Dermis blood vessel endothelial cell (primary cell): Measurements from ENCODE around the gene TMEM131. TPM values are rescaled to one million over a fixed set of nuclear protein-coding genes. Genes with fewer than 3 reads are reported as not detected.

Source experiments
- DNase-seq: peaks from one replicate; pipeline ENCODE4 v3.0.0; 2010
- total RNA-seq: library from RNA; depleted of rRNA; stranded (reverse); fragments of >200 nt; gene quantifications from 2 replicates; pipeline ENCODE4 v1.2.3, GENCODE V29; 2014

Gene TMEM131
- total RNA-seq, 1 donor from 2014 or later = 22.3 TPM

DNA sequence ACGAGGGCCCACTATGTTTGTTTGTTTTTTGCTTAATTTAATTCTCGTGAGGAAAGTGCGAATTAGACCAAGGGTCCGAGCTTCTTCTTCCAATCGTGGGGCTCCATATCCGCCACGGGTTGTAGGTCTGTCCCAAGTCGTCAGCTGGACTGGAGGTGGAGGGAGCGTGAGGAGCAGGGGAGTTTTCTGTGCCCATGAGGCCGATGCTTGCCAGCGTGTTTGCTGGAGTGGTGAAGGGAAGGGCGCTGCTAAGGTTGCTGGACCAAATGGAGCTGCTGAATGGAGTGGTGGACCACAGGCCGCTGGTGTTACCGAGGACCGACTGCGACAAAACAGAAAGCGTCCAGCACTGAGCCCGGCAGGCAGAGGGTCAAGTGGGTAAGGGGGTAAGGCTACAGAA lies 238.7 kb downstream of the TMEM131 start:
- DNase-seq = no peak

DNA sequence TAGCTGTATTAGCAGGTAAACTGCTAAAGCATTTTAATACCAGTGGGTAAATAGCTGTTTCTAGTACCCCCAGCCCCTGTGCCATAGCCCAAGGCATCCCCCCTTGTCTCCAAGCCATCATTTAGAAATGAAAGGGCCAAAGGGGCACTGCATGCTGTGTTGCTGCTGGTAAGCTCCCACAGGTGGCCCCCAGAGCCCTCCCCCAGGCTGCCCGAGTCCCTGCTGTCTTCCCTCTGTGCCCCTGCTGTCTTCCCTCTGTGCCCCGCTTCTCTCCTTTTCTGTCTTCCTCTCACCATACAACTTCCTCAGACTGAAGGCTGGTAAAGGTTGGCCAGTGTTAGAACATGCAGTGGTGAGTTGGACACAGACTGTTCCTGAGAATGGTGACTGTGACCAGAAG lies 240.3 kb downstream of the TMEM131 start:
- no peak for DNase-seq

DNA sequence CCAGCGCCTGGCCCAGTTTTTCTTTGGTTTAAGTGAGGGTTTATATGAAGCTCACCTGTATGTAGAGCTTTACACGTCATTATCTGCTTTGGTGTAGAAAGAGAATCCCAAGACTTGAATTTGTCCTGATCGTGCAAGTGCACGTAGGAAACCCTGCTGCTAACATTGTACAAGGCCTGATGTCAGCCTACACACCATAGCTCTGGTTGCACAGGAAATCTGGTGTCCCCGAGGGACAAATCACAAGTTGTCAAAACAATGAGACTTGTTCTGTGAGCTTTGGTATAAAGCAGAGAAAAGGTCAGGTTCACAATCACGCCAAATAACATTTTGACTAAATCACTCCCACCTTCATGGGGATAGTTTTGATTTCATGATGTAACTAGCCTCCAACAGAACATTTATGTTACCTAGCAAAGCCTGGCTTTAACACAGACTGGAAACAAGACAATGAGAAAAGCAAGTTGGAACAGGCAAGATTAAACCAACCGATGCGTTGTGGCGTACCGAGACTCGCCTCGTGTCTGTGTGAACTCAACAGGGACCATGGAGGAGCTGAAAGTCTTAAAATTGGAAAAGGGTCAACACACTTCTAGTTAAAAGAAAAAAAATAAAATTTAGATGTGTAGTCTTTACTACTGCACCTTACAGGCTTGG lies 240.9 kb downstream of the TMEM131 start:
- peak; percentile 17 for DNase-seq

DNA sequence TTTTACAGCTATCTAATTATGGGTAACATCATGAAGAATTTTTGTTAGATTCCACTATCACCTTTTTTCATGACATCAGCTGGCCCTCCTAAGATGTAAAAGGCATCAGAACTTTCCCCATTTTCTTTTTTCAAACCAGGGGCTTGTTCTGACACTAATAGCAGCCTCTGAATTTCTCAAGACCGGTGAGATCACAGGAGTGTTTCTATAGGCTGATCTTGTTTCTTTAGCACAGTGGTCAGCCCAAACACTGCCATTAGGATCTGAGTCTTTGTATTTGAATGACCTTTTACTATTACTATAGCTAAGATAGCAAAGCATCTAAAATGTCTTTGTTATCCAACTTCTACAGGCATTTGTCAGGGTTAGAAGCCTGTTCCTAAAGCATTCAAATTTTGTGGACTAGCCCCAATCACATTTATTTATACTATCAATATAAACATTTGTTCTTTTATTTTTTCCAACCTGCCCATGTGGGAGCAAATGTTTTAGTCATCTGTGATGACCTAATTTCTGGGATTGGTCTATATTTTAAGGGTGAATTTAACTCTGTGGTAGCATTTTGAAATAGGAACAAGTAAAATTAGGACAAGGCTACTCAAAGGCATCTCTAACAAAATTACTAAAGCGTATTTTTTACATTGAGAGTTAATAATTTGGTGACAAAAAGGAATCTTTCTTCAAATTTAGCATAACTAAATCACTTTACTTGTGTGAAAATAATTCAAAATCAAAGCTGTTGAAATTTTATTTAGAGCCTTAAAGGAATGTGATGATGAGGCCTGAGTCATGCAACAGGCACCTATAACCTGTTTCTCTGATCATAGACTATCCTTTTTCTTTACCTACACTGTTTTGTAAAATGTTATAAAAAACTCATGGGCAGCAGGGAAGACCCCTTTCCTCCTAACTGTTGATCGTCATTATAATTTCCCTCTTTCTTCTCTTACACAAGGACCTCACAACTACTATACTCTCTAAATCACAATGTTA lies 243.1 kb downstream of the TMEM131 start:
- DNase-seq = no peak

GRCh38 chr2:97751752-97752151 lies 244.0 kb downstream of the TMEM131 start:
- no peak for DNase-seq

GRCh38 chr2:97750017-97750416 lies 245.7 kb downstream of the TMEM131 start:
- DNase-seq = no peak

- DNase-seq = no peak
These were observed 246.2 kb downstream of the TMEM131 start for GRCh38 chr2:97749581-97749980.

DNA sequence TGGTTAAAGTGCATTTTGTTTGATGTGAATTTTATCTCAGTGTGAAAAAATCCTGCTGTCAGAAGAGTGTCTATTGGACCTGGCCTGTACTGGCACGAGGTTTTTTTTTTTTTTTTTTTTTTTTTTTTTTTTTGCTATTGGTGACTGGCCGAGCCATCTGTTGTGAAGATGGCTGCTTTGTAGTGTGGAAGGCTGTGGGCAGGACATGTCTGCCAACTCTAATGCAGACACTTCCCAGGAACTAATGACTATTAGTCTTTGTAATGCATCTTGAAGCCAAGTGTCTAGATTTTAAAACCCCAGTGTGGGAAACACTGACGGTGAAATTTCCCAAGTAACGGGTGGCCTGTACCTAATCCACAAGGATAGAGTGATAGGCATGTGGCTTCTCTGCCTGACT lies 248.0 kb downstream of the TMEM131 start:
- DNase-seq = no peak

- no peak for DNase-seq
These were observed 248.5 kb downstream of the TMEM131 start for GRCh38 chr2:97747285-97747684.

DNA sequence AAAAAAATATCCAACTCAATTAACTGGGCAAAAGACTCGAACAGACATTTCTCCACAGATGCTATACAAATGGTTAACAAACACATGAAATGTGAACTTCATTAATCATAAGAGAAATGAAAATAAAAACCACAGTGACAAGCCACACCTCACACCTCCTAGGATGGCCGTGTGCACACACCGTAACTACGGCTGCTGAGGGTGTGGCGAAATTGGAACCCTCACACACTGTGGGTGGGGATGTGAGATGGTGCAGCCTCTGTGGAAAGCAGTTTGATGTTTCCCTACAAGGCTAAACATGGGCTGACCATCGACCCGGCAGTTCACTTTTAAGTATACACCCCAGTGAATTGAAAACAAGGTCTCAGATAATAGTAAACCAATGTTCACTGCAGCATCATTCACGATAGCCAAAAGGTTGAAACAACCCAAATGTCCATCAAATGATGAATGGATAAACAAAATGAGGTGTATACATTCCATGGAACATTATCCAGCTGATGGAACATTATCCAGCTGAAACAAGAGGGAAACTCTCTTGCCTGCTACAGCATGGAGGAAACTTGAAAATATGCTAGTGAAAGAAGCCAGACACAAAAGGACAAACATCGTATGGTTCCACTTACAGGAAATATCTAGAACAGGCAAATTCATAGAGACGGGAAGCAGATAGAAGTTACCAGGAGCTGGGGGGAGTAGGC lies 250.1 kb downstream of the TMEM131 start:
- no peak for DNase-seq

DNA sequence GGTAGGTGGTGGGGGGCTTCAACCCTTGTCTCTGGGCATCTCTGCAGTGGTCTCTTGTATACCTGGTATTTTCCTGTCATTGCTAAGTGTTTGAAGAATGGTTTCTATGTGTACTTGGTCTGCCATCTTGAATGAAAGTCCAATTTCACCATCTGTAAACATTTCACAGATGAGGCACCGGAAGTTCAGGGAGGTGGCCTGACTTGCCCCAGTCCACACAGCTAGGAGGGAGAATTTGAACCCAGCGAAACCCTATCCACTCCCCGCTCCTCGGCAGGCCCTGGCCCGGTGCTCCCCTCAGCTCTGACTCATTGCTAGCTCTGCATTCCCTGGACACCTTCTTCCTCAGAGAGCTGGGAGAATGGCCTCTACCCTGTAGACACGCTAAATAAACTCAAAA lies 251.8 kb downstream of the TMEM131 start:
- DNase-seq = no peak

DNA sequence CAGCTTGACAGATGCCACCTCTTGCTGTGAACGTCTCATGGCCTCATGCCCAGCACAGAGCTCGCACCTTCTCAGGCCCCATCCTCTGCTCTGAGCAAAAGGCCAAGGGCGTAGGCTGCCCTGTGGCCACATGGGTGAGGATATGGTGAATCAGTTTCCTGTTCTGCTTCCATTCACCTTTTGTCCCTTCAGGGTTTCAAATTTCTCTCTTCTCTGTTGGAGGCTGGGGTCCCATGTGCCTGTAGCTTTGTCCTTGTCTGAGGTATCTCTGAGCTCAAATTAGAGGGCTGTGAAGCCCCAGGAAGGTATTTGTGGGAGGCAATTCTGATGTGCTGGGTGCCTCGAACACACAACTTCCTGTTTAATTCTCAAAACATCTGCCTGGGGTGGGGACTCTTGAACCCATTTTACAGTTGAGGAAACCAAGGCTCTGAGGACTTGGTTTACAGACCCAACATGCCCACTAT lies 253.3 kb downstream of the TMEM131 start:
- DNase-seq = peak; percentile 9

DNA sequence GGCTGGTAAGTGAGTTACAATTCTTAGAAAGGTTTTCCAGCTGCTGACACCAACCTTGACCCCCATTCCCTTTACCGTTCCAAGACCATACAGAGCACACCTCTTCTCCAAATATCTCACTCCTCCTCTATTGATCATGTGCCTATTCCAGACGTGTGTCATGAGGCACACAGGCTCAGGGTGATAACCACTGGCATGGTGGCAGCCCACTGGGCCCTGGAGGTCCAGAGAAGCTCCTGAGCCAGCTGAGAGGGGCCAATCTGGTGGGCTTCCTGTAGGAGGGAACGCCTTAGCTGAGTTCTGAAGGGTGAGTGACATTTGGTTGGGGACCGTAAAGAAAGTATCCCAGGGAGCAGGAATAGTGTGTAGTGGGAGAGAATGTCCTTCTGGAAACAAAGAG lies 254.1 kb downstream of the TMEM131 start:
- no peak for DNase-seq

DNA sequence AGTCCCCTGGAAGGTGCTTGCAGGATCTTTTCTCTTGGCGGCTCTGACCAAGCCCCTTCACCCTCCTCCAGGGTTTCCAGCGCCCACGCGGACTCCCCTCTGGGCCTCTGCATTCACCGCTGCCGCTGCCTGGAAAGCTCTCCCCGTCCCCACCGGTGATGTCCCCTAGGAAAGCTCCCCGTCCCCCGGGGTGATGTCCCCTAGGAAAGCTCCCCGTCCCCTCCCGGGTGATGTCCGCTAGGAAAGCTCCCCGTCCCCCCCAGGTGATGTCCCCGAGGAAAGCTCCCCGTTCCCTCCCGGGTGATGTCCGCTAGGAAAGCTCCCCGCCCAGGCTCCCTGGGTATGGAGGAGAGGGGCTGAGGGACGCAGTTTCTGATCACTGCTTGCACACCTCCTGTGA lies 254.5 kb downstream of the TMEM131 start:
- no peak for DNase-seq

- peak; percentile 58 for DNase-seq
These were observed 255.1 kb downstream of the TMEM131 start for GRCh38 chr2:97740590-97741182.

DNA sequence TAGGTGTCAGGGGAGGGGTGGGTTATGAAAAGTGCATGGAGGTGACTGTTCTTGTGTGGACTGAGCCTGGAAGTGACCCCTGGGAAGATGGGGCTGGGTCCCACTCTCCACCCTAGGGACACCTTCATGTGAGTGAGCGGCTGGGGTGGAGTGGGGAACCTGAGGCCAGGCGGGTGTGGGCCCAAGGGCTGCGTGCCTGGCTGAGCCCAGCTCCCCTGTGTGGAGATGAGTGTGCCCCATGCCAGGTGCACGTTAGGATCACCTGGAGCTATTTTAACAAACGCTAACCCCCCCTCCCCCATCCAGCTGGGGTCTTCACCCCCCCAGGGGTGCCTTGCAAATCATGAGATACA lies 255.9 kb downstream of the TMEM131 start:
- no peak for DNase-seq

- no peak for DNase-seq
These were observed 256.5 kb downstream of the TMEM131 start for GRCh38 chr2:97739020-97739892.

GRCh38 chr2:97738179-97739019 lies 257.3 kb downstream of the TMEM131 start:
- no peak for DNase-seq

DNA sequence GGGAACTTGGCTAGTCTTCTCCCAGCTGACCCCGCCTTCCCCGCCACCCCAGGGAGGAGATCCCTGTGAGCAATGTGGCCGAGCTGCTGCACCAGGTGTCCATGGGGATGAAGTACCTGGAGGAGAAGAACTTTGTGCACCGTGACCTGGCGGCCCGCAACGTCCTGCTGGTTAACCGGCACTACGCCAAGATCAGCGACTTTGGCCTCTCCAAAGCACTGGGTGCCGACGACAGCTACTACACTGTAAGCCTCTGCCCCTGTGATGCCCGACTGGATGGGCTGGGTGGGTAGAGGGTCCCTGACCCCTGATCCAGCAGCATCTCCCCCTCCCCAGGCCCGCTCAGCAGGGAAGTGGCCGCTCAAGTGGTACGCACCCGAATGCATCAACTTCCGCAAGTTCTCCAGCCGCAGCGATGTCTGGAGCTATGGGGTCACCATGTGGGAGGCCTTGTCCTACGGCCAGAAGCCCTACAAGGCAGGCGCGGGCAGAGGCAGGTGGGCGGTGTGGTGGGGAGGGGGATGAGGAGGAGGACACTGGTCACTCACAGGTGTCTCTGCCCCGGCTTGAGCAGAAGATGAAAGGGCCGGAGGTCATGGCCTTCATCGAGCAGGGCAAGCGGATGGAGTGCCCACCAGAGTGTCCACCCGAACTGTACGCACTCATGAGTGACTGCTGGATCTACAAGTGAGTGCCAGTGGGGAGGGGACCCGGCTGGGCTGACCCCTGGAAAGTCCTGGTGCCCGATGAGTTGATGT lies 258.1 kb downstream of the TMEM131 start:
- DNase-seq = no peak
